Measurements from ENCODE around the gene LRRC45. TPM values are rescaled to one million over a fixed set of nuclear protein-coding genes. Genes with fewer than 3 reads are reported as not detected.

Gene LRRC45
- total and polyA plus RNA-seq, 2 donors (not counting 3 experiments of a cell fraction or from before 2014, with no cell fraction given): 7.6 to 22.9 TPM

GRCh38 chr17:82030470-82031302, 7.6 kb downstream of the LRRC45 start:
- Histone ChIP-seq H3K36me3 (ENCODE audit: control insufficient read depth in 2 of 2, extremely low read depth in 1 of 2, insufficient read depth in 2 of 2, low read length in 2 of 2) (no peaks in the 10 kb centered on the region), H3K9ac (replicated peaks; ENCODE audit: extremely low read depth, insufficient read depth, low read length) (peak overlapping the region; percentile 41), H3K27ac (ENCODE audit: insufficient read depth, low read depth, low read length) (no peak overlapping the region), H3K79me2 (ENCODE audit: control insufficient read depth, insufficient read depth, low read length) (peaks cover 4% of the 10 kb centered on the region), H3K9me3 (replicated peaks; ENCODE audit: control insufficient read depth, insufficient read depth, low read length) (no peaks in the 10 kb centered on the region), H3K27me3 (ENCODE audit: control insufficient read depth in 2 of 2, insufficient read depth in 2 of 2, low read length in 2 of 2) (no peaks in the 10 kb centered on the region), H3K4me2 (ENCODE audit: insufficient read depth, low read length) (peak overlapping the region; percentile 79), H4K20me1 (replicated peaks; ENCODE audit: control insufficient read depth, extremely low read depth, insufficient read depth, low read length) (no peaks in the 10 kb centered on the region), H2AFZ (ENCODE audit: low read depth, low read length) (peak overlapping the region; percentile 92), H3K4me3 (replicated peaks in 1 of 3; ENCODE audit: insufficient read depth in 1 of 3, low read depth in 1 of 3, low read length in 3 of 3) (peak overlapping the region; percentile 51 to 78 (median 53)), H3K9me1 (replicated peaks; ENCODE audit: control insufficient read depth, extremely low read depth, insufficient read depth, low read length) (no peaks in the 10 kb centered on the region), H3K4me1 (ENCODE audit: control insufficient read depth, extremely low read depth, insufficient read depth, low read length) (peaks cover 10% of the 10 kb centered on the region)
- DNase-seq (ENCODE audit: low read depth, low spot score) (peak; percentile 81), FAIRE-seq (peak; percentile 97)
- intact Hi-C loops (cut with micrococcal nuclease): loop anchor here (1.0 to 10.0 kb wide), 4 partner anchors 68 to 384 kb away; partner anchors contain the start of genes FASN, HEXD and OGFOD3
- dilution Hi-C loops (cut with MboI; ENCODE audit: extremely low pct_ligation_motif_present, low sequenced_read_pairs): no loop called here
- POLR2A ChIA-PET: no interaction called here
- CTCF ChIA-PET: interaction anchor here (0.5 to 4.2 kb wide), 62 partner anchors 10 to 308 kb away, joined by 3 to 127 read pairs (median 4); partner anchors contain the start of genes CCDC57, CENPX, CSNK1D and FASN
- TF ChIP-seq MYC (IDR thresholded peaks at IDR 0.05; ENCODE audit: low read depth, low read length): no peak
- peak; percentile 82 to 98 for TF ChIP-seq CTCF (IDR thresholded peaks at IDR 0.05; ENCODE audit: extremely low read depth in 1 of 2, insufficient read depth in 1 of 2, low read depth in 1 of 2, low read length in 2 of 2)
- no peak for TF ChIP-seq POLR2A (IDR thresholded peaks at IDR 0.05; ENCODE audit: low read depth, low read length)
- no peak for TF ChIP-seq JUN (IDR thresholded peaks at IDR 0.05; ENCODE audit: borderline replicate concordance, insufficient read depth, insufficient read length, low read depth)
- TF ChIP-seq EZH2 (IDR thresholded peaks at IDR 0.05; ENCODE audit: borderline replicate concordance, low read depth, low read length, severe bottlenecking): no peak
- TF ChIP-seq POLR2AphosphoS5 (IDR thresholded peaks at IDR 0.05; ENCODE audit: insufficient read depth, low read depth, low read length): peak; percentile 41
- BruUV-seq (replicated peaks): TSS peak; percentile 36

All from endothelial cell of umbilical vein (primary cell).